Neural cell (in vitro differentiated cells): Measurements from ENCODE around the gene OR2L8. TPM values are rescaled to one million over a fixed set of nuclear protein-coding genes. Genes with fewer than 3 reads are reported as not detected.

Experiments used
- H2AFZ ChIP-seq: fragments of 200-600, 300-800 bp; sonication (generic), shearing (Covaris generic); 2 replicates; pipeline ENCODE4 v1.6.0; 2014; ENCODE audit warnings: low read depth, mild to moderate bottlenecking, antibody characterized with exemption, low read length, moderate library complexity
- H3F3A ChIP-seq: fragments of 200-600 bp; shearing (Covaris generic); 2 replicates; pipeline ENCODE4 v1.6.1; 2016; ENCODE audit warnings: mild to moderate bottlenecking, moderate library complexity, mixed read lengths, antibody characterized with exemption, low read length; ENCODE audit not compliant: insufficient read depth, poor library complexity, severe bottlenecking
- H3K27ac ChIP-seq: fragments of 200-600, 300-800 bp; sonication (generic), shearing (Covaris generic); 2 replicates; pipeline ENCODE4 v1.5.1; 2014; ENCODE audit warnings: mild to moderate bottlenecking, low read length, moderate library complexity
- H3K27me3 ChIP-seq: fragments of 300-800, 200-600 bp; sonication (generic), shearing (Covaris generic); 2 replicates; pipeline ENCODE4 v1.6.0; 2014; ENCODE audit warnings: mild to moderate bottlenecking, low read depth, low read length, moderate library complexity; ENCODE audit not compliant: insufficient read depth
- H3K36me3 ChIP-seq: fragments of 300-800, 200-600 bp; sonication (generic), shearing (Covaris generic); 2 replicates; pipeline ENCODE4 v1.5.1; 2014; ENCODE audit warnings: mild to moderate bottlenecking, antibody characterized with exemption, low read length, moderate library complexity; ENCODE audit not compliant: insufficient read depth
- H3K4me2 ChIP-seq: fragments of 300-800, 200-600 bp; sonication (generic), shearing (Covaris generic); 2 replicates; pipeline ENCODE4 v1.6.0; 2014; ENCODE audit warnings: mild to moderate bottlenecking, low read length
- H3K4me3 ChIP-seq: fragments of 300-800, 200-600 bp; sonication (generic), shearing (Covaris generic); 2 replicates; pipeline ENCODE4 v1.5.1; 2014; ENCODE audit warnings: mild to moderate bottlenecking, low read length, moderate library complexity
- H3K79me2 ChIP-seq: fragments of 200-600 bp; shearing (Covaris generic); replicated peaks from 2 replicates; pipeline ENCODE4 v1.6.0; 2014; ENCODE audit warnings: mild to moderate bottlenecking, low read length, moderate library complexity; ENCODE audit not compliant: insufficient read depth
- H3K9ac ChIP-seq: fragments of 300-800, 200-600 bp; sonication (generic), shearing (Covaris generic); 2 replicates; pipeline ENCODE4 v1.6.1; 2016; ENCODE audit warnings: mild to moderate bottlenecking, low read length, mixed read lengths
- H3K9me2 ChIP-seq: fragments of 200-600 bp; shearing (Covaris generic); 2 replicates; pipeline ENCODE4 v1.6.1; 2016; ENCODE audit warnings: mild to moderate bottlenecking, low read length, mixed read lengths; ENCODE audit not compliant: insufficient read depth
- H3K9me3 ChIP-seq: fragments of 200-600, 300-800 bp; sonication (generic), shearing (Covaris generic); 2 replicates; pipeline ENCODE4 v1.6.1; 2016; ENCODE audit warnings: mild to moderate bottlenecking, mixed run types, low read length, moderate library complexity, mixed read lengths
- H4K20me1 ChIP-seq: fragments of 200-600 bp; shearing (Covaris generic); 2 replicates; pipeline ENCODE4 v1.6.1; 2016; ENCODE audit warnings: mild to moderate bottlenecking, mixed run types; ENCODE audit not compliant: insufficient read depth
- EP300 ChIP-seq: fragments of 450-650 bp; conservative IDR thresholded peaks from 2 replicates; pipeline ENCODE4 v1.6.1; 2014; ENCODE audit warnings: antibody characterized with exemption, mild to moderate bottlenecking, moderate library complexity; ENCODE audit not compliant: poor library complexity, severe bottlenecking
- EZH2 ChIP-seq: fragments of 200-600, 300-800 bp; shearing (Covaris generic), sonication (generic); IDR thresholded peaks from 2 replicates; pipeline ENCODE4 v1.6.1; 2014; ENCODE audit warnings: antibody characterized with exemption, low read length, borderline replicate concordance, mild to moderate bottlenecking; ENCODE audit not compliant: insufficient read depth, poor library complexity, severe bottlenecking
- MXI1 ChIP-seq: fragments of 450-650 bp; conservative IDR thresholded peaks from 2 replicates; pipeline ENCODE4 v1.6.1; 2014; ENCODE audit warnings: antibody characterized with exemption, mild to moderate bottlenecking; ENCODE audit not compliant: poor library complexity, severe bottlenecking
- POLR2AphosphoS5 ChIP-seq: IDR thresholded peaks from 2 replicates; pipeline ENCODE4 v1.6.1; 2012
- RAD21 ChIP-seq: fragments of 450-650 bp; conservative IDR thresholded peaks from 2 replicates; pipeline ENCODE4 v1.6.1; 2014; ENCODE audit warnings: antibody characterized with exemption, mild to moderate bottlenecking, moderate library complexity
- SMC3 ChIP-seq: fragments of 450-650 bp; conservative IDR thresholded peaks from 2 replicates; pipeline ENCODE4 v1.6.1; 2014; ENCODE audit warnings: antibody characterized with exemption, mild to moderate bottlenecking, moderate library complexity; ENCODE audit not compliant: poor library complexity
- TAF1 ChIP-seq: IDR thresholded peaks from 2 replicates; pipeline ENCODE4 v1.6.1; 2012; ENCODE audit warnings: low read depth
- polyA plus RNA-seq: library from polyadenylated mRNA; depleted of rRNA; stranded (reverse); fragments of >200 nt; gene quantifications from 2 replicates; pipeline ENCODE4 v1.2.3, GENCODE V29; 2014
- TF ChIP-seq, protein P1 (sequence below): IDR thresholded peaks from 2 replicates; pipeline ENCODE4 v1.6.1; 2012; ENCODE audit warnings: borderline replicate concordance
- TF ChIP-seq, protein P2 (sequence below): fragments of 450-650 bp; IDR thresholded peaks from 2 replicates; pipeline ENCODE4 v1.5.1; 2014; ENCODE audit warnings: antibody characterized with exemption, mild to moderate bottlenecking, moderate library complexity; ENCODE audit not compliant: poor library complexity, severe bottlenecking

The OR2L8 gene
- polyA plus RNA-seq, 1 donor from 2014 or later = not detected

DNA sequence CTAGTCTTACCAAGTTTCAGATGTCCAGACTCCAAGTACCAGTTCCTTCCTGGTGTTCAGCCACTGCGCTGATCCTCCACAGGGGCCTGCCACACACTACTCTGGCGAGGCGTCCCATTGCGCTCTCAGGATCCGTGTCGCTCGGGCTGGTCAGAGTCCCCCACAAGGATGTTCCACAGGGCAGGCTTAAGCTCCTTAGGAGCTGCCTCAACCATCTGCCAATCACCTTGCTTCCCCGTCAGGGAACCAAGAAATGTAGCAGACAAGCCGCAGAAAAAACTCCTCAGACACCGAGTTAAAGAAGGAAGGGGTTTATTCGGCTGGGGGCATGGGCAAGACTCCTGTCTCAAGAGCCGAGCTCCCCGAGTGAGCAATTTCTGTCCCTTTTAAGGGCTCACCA is 43.5 kb upstream of the OR2L8 start:
- peaks cover 4% of the 10 kb centered on the region for H3K9me3 ChIP-seq

DNA sequence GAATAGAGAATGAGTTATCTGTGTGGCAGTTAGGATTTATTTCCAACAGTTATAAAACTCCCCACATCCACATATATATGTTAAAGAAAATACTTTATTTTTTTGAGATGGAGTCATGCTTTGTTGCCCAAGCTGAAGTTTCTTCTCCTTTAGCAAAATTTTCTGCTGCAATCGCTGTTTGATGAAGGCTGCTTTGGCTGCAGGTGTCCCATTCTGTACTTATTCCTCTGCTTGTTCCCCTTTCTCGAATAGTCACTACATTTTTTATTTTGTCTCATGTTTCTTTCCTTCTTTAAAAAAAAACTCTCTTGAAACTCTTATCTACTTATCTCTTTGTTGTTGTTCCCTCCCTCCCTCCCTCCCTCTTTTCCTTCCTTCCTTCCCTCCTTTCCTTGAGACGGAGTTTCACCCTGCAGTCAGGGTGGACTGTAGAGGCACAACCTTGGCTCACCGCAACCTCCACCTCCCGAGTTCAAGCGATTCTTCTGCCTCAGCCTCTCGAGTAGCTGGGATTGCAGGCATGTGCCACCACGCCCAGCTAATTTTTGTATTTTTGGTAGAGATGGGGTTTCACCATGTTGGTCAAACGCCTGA is 42.7 kb upstream of the OR2L8 start:
- H3K9ac ChIP-seq = no peak overlapping the region
- H3K27ac ChIP-seq = no peak overlapping the region
- H2AFZ ChIP-seq = no peak overlapping the region
- TF ChIP-seq, protein P1, sequence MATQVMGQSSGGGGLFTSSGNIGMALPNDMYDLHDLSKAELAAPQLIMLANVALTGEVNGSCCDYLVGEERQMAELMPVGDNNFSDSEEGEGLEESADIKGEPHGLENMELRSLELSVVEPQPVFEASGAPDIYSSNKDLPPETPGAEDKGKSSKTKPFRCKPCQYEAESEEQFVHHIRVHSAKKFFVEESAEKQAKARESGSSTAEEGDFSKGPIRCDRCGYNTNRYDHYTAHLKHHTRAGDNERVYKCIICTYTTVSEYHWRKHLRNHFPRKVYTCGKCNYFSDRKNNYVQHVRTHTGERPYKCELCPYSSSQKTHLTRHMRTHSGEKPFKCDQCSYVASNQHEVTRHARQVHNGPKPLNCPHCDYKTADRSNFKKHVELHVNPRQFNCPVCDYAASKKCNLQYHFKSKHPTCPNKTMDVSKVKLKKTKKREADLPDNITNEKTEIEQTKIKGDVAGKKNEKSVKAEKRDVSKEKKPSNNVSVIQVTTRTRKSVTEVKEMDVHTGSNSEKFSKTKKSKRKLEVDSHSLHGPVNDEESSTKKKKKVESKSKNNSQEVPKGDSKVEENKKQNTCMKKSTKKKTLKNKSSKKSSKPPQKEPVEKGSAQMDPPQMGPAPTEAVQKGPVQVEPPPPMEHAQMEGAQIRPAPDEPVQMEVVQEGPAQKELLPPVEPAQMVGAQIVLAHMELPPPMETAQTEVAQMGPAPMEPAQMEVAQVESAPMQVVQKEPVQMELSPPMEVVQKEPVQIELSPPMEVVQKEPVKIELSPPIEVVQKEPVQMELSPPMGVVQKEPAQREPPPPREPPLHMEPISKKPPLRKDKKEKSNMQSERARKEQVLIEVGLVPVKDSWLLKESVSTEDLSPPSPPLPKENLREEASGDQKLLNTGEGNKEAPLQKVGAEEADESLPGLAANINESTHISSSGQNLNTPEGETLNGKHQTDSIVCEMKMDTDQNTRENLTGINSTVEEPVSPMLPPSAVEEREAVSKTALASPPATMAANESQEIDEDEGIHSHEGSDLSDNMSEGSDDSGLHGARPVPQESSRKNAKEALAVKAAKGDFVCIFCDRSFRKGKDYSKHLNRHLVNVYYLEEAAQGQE = no peak
- TF ChIP-seq EP300 = no peak
- TF ChIP-seq RAD21 = no peak
- TF ChIP-seq, protein P2, sequence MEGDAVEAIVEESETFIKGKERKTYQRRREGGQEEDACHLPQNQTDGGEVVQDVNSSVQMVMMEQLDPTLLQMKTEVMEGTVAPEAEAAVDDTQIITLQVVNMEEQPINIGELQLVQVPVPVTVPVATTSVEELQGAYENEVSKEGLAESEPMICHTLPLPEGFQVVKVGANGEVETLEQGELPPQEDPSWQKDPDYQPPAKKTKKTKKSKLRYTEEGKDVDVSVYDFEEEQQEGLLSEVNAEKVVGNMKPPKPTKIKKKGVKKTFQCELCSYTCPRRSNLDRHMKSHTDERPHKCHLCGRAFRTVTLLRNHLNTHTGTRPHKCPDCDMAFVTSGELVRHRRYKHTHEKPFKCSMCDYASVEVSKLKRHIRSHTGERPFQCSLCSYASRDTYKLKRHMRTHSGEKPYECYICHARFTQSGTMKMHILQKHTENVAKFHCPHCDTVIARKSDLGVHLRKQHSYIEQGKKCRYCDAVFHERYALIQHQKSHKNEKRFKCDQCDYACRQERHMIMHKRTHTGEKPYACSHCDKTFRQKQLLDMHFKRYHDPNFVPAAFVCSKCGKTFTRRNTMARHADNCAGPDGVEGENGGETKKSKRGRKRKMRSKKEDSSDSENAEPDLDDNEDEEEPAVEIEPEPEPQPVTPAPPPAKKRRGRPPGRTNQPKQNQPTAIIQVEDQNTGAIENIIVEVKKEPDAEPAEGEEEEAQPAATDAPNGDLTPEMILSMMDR = no peak
- no peak for TF ChIP-seq MXI1
- TF ChIP-seq POLR2AphosphoS5 = no peak
- TF ChIP-seq EZH2 = no peak
- TF ChIP-seq SMC3 = no peak
- no peak for TF ChIP-seq TAF1
- H3K9me2 ChIP-seq = no peaks in the 10 kb centered on the region
- no peaks in the 10 kb centered on the region for H3K36me3 ChIP-seq
- H3K9me3 ChIP-seq = peaks cover 4% of the 10 kb centered on the region
- no peaks in the 10 kb centered on the region for H3F3A ChIP-seq
- H3K4me2 ChIP-seq = no peak overlapping the region
- H3K79me2 ChIP-seq = no peaks in the 10 kb centered on the region
- no peak overlapping the region for H3K4me3 ChIP-seq
- no peaks in the 10 kb centered on the region for H4K20me1 ChIP-seq
- H3K27me3 ChIP-seq = no peaks in the 10 kb centered on the region

More for the DNA sequence above, 43.5 kb upstream of the OR2L8 start:
- Histone ChIP-seq H3K27ac (no peak overlapping the region), H3F3A (no peaks in the 10 kb centered on the region), H2AFZ (no peak overlapping the region), H3K27me3 (no peaks in the 10 kb centered on the region), H3K4me2 (no peak overlapping the region), H3K9ac (no peak overlapping the region), H3K79me2 (no peaks in the 10 kb centered on the region), H3K36me3 (no peaks in the 10 kb centered on the region), H3K9me2 (no peaks in the 10 kb centered on the region), H3K4me3 (no peak overlapping the region), H4K20me1 (no peaks in the 10 kb centered on the region)
- no peak for TF ChIP-seq EZH2
- TF ChIP-seq SMC3 = no peak
- no peak for TF ChIP-seq TAF1
- no peak for TF ChIP-seq RAD21
- TF ChIP-seq MXI1 = no peak
- no peak for TF ChIP-seq EP300
- TF ChIP-seq POLR2AphosphoS5 = no peak
- TF ChIP-seq, protein P2 = no peak
- TF ChIP-seq, protein P1 = no peak
